NB4 (cell line): Measurements from ENCODE around the gene MAFG.

Experiments used
- MYC ChIP-seq: IDR thresholded peaks from 2 replicates; pipeline ENCODE4 v1.6.1; 2011; ENCODE audit warnings: low read depth, low read length
- POLR2A ChIP-seq: IDR thresholded peaks from 2 replicates; pipeline ENCODE4 v1.6.1; 2011; ENCODE audit warnings: mild to moderate bottlenecking; ENCODE audit not compliant: insufficient read length; ENCODE audit errors: extremely low read depth
- TF ChIP-seq, protein P1 (sequence below): IDR thresholded peaks from one replicate; pipeline ENCODE4 v1.5.1; 2012; ENCODE audit warnings: low read depth, low read length

DNA sequence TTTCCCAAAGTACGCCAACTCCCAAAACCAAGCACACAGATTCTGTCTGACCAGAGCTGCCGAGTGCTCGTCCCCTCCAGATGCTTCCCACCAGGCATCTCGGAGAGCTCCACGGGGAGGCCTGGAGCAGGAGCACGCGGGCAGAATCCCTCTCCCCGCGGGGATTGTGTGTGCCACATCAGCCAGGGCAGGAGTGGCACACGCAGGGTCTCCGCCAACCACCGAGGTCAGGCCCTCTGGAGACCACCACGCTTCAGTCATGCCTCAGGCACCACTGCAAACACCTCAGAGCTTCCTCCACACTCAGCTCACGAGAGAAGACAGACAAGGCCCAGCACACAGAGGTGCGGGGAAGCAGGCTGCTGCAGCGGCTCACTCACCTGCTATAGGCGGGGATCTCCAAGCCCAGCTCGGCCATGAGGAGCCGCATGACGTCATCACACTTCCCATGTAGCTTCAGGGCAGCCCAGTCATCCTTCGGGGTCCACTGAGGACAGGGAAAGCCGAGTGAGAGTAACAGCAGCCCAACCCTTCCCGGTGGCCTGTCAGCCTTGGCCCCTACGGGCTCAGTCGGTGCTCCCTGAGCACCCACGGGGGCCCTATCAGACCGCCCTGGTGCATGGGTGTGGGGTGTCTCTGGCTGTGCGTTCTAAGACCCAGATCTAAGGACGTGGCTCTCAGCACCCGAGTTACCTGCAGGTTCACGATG is 14.0 kb downstream of the MAFG start:
- TF ChIP-seq MYC (no peak), POLR2A (no peak)
- TF ChIP-seq, protein P1, sequence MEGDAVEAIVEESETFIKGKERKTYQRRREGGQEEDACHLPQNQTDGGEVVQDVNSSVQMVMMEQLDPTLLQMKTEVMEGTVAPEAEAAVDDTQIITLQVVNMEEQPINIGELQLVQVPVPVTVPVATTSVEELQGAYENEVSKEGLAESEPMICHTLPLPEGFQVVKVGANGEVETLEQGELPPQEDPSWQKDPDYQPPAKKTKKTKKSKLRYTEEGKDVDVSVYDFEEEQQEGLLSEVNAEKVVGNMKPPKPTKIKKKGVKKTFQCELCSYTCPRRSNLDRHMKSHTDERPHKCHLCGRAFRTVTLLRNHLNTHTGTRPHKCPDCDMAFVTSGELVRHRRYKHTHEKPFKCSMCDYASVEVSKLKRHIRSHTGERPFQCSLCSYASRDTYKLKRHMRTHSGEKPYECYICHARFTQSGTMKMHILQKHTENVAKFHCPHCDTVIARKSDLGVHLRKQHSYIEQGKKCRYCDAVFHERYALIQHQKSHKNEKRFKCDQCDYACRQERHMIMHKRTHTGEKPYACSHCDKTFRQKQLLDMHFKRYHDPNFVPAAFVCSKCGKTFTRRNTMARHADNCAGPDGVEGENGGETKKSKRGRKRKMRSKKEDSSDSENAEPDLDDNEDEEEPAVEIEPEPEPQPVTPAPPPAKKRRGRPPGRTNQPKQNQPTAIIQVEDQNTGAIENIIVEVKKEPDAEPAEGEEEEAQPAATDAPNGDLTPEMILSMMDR: no peak
